GM19035 (cell line): ENCODE results near the gene SPDYE11.
"Not testable (repeated sequence)": the region's sequence is repeated elsewhere in the genome, so short reads cannot be mapped to it uniquely, and the experiment has no call there.

ENCODE experiments used
- ATAC-seq: cut with Tn5 transposase; IDR thresholded peaks from one replicate; pipeline ENCODE4 v1.9.1; 2021; ENCODE audit not compliant: unreplicated experiment

Gene SPDYE11

GRCh38 chr7:73057811-73058210 is at the start of gene SPDYE11:
Gene SPDYE11 (minus strand): TSS chr7:73057911. CDS start chr7:73056111, 1,800 bp downstream.
- ATAC-seq: not testable (repeated sequence)

- not testable (repeated sequence) for ATAC-seq
These were observed 28.2 kb upstream of the SPDYE11 start, which contains the start of gene SPDYE9 for GRCh38 chr7:73085938-73086337. Gene SPDYE9 (minus strand): TSS chr7:73086038. CDS start chr7:73084238, 1,800 bp downstream.

GRCh38 chr7:73029666-73030065 is 28.0 kb downstream of the SPDYE11 start, which contains the start of gene SPDYE8:
Gene SPDYE8 (minus strand): TSS chr7:73029766. CDS start chr7:73027966, 1,800 bp downstream.
- not testable (repeated sequence) for ATAC-seq

DNA sequence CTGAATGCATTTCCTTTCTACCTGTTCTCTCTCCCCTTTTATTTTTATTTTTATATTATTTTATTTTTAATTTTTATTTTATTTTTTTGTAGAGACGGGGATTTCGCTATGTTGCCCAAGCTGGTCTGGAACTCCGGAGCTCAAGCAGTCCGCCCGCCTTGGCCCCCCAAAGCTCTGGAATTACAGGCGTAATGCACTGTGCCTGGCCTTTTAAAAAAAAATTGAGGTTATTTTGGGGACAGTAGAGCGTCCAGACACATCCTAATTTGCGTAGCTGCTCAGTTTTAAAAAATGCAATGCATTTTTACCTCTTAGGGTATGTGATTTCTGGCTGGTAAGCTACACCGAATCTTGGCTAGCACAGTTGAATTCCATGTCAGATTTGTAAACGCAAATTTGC is 51.2 kb downstream of the SPDYE11 start:
- ATAC-seq: not testable (repeated sequence)

- ATAC-seq: peak; percentile 91
These were observed 51.8 kb downstream of the SPDYE11 start for GRCh38 chr7:73005693-73006447.

- peak; percentile 86 for ATAC-seq
These were observed 52.4 kb downstream of the SPDYE11 start for GRCh38 chr7:73005356-73005692.

DNA sequence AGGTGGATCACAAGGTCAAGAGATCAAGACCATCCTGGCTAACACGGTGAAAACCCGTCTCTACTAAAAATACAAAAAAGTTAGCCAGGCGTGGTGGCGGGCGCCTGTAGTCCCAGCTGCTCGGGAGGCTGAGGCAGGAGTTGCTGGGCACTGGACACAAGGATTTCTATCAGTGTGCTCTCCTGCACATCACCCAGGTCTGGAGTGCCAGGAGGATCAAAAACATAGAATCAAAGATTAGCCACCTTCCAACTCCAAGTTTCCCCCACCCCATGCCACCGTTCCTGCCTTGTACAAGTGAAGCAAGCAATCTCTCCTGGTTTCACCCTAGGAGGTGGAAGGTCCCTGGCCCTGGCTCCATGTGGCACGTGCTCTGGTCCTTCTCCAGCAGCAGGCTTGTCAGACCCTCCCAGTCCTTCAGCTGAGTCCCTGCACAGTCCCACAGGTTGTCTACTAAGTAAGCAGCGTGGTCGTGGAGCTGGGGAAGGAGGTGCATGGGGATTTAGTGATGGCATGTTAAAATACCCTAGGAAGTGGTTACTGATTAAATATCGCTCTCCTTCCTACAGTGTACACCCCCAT is 59.7 kb downstream of the SPDYE11 start:
- not testable (repeated sequence) for ATAC-seq
